ENCODE data around the gene CTNNB1. TPM values are rescaled to one million over a fixed set of nuclear protein-coding genes. Genes with fewer than 3 reads are reported as not detected.
A peak's percentile ranks its signal among the peaks of the same experiment; 100 is the strongest.

Gene CTNNB1
- total RNA-seq, 1 donor from 2014 or later = 834 TPM

GRCh38 chr3:41190509-41191284, 8.6 kb upstream of the CTNNB1 start:
- no peak for DNase-seq (ENCODE audit: extremely low read depth, low read depth, low spot score)

- DNase-seq (ENCODE audit: extremely low read depth, low read depth, low spot score) = no peak
These were observed 6.4 kb upstream of the CTNNB1 start for GRCh38 chr3:41192885-41193284.

GRCh38 chr3:41193794-41194539, 5.3 kb upstream of the CTNNB1 start:
- DNase-seq (ENCODE audit: extremely low read depth, low read depth, low spot score) = no peak

- DNase-seq (ENCODE audit: extremely low read depth, low read depth, low spot score) = no peak
These were observed 4.6 kb upstream of the CTNNB1 start for GRCh38 chr3:41194701-41195100.

- no peak for DNase-seq (ENCODE audit: extremely low read depth, low read depth, low spot score)
These were observed 3.4 kb upstream of the CTNNB1 start for GRCh38 chr3:41195946-41196345.

- no peak for DNase-seq (ENCODE audit: extremely low read depth, low read depth, low spot score)
These were observed 2.5 kb upstream of the CTNNB1 start for GRCh38 chr3:41196499-41197410.

GRCh38 chr3:41198046-41198445, 1.3 kb upstream of the CTNNB1 start:
- no peak for DNase-seq (ENCODE audit: extremely low read depth, low read depth, low spot score)

GRCh38 chr3:41198526-41198925, 779 bp upstream of the CTNNB1 start:
- DNase-seq (ENCODE audit: extremely low read depth, low read depth, low spot score) = no peak

GRCh38 chr3:41199866-41200668, 762 bp downstream of the CTNNB1 start:
- DNase-seq (ENCODE audit: extremely low read depth, low read depth, low spot score) = no peak

- no peak for DNase-seq (ENCODE audit: extremely low read depth, low read depth, low spot score)
These were observed 1.3 kb downstream of the CTNNB1 start for GRCh38 chr3:41200669-41201021.

- DNase-seq (ENCODE audit: extremely low read depth, low read depth, low spot score) = no peak
These were observed 2.9 kb downstream of the CTNNB1 start for GRCh38 chr3:41202075-41202833.

- DNase-seq (ENCODE audit: extremely low read depth, low read depth, low spot score) = peak; percentile 34
These were observed 3.6 kb downstream of the CTNNB1 start for GRCh38 chr3:41202834-41203345.

GRCh38 chr3:41204369-41204768, 5.1 kb downstream of the CTNNB1 start:
- DNase-seq (ENCODE audit: extremely low read depth, low read depth, low spot score) = no peak

- no peak for DNase-seq (ENCODE audit: extremely low read depth, low read depth, low spot score)
These were observed 6.3 kb downstream of the CTNNB1 start for GRCh38 chr3:41205591-41205990.

- DNase-seq (ENCODE audit: extremely low read depth, low read depth, low spot score) = no peak
These were observed 8.1 kb downstream of the CTNNB1 start for GRCh38 chr3:41207355-41207754.

GRCh38 chr3:41208507-41209220, 9.4 kb downstream of the CTNNB1 start:
- no peak for DNase-seq (ENCODE audit: extremely low read depth, low read depth, low spot score)

GRCh38 chr3:41209646-41210045, 10.3 kb downstream of the CTNNB1 start:
- no peak for DNase-seq (ENCODE audit: extremely low read depth, low read depth, low spot score)

GRCh38 chr3:41210966-41211365, 11.7 kb downstream of the CTNNB1 start:
- no peak for DNase-seq (ENCODE audit: extremely low read depth, low read depth, low spot score)

- DNase-seq (ENCODE audit: extremely low read depth, low read depth, low spot score) = no peak
These were observed 12.8 kb downstream of the CTNNB1 start for GRCh38 chr3:41212088-41212487.
